Peyer's patch (tissue), 4 donors: ENCODE data around the gene ZNF618.

Experiments used
- CTCF ChIP-seq, 6 experiments: fragments of 450-650 bp in 4 of 6; fragments of 200-600 bp in 2 of 6; sonication (generic) in 1 of 6; IDR thresholded peaks; one replicate each; pipeline ENCODE4 v1.5.1; 2017 to 2019; ENCODE audit warnings: antibody characterized with exemption in 6 of 6, mild to moderate bottlenecking in 3 of 6, moderate library complexity in 1 of 6
- POLR2A ChIP-seq, 2 donors: fragments of 450-650 bp; IDR thresholded peaks; one replicate each; pipeline ENCODE4 v1.5.1; 2017; ENCODE audit warnings: antibody characterized with exemption in 2 of 2, mild to moderate bottlenecking in 2 of 2, moderate library complexity in 2 of 2

- no peak for TF ChIP-seq CTCF (IDR thresholded peaks at IDR 0.05)
- no peak for TF ChIP-seq POLR2A (IDR thresholded peaks at IDR 0.05)
Measured at GRCh38 chr9:114021578-114021977, 145.5 kb downstream of the ZNF618 start.
